H9 (cell line): ENCODE data around the gene DNAH1. TPM values are rescaled to one million over a fixed set of nuclear protein-coding genes. Genes with fewer than 3 reads are reported as not detected.

Source experiments
- DNase-seq: peaks from one replicate; pipeline ENCODE4 v3.0.0-alpha.2; 2017
- H2AFZ ChIP-seq: one replicate; pipeline ENCODE4 v1.6.1; 2013; ENCODE audit warnings: mild to moderate bottlenecking, low read length, control low read depth, moderate library complexity
- H2AK5ac ChIP-seq: 2 replicates; pipeline ENCODE4 v1.6.1; 2013; ENCODE audit warnings: low read length, control low read depth, mixed read lengths; ENCODE audit not compliant: insufficient read length
- H2BK120ac ChIP-seq: one replicate; pipeline ENCODE4 v1.6.1; 2013; ENCODE audit warnings: low read depth, mild to moderate bottlenecking, low read length, control low read depth, inconsistent platforms; ENCODE audit not compliant: poor library complexity, severe bottlenecking
- H2BK12ac ChIP-seq: 2 replicates; pipeline ENCODE4 v1.6.1; 2013; ENCODE audit warnings: low read length, control low read depth, mixed read lengths, low read depth; ENCODE audit not compliant: insufficient read length
- H2BK15ac ChIP-seq: 2 replicates; pipeline ENCODE4 v1.6.1; 2013; ENCODE audit warnings: low read depth, low read length, control low read depth
- H2BK20ac ChIP-seq: one replicate; pipeline ENCODE4 v1.6.1; 2013; ENCODE audit warnings: low read depth, mild to moderate bottlenecking, low read length, control low read depth, inconsistent platforms; ENCODE audit not compliant: poor library complexity, severe bottlenecking
- H2BK5ac ChIP-seq: 2 replicates; pipeline ENCODE4 v1.6.1; 2013; ENCODE audit warnings: low read length, control low read depth, mixed read lengths; ENCODE audit not compliant: insufficient read length
- H3K14ac ChIP-seq: 2 replicates; pipeline ENCODE4 v1.6.1; 2013; ENCODE audit warnings: low read length, control low read depth; ENCODE audit not compliant: insufficient read depth
- H3K18ac ChIP-seq: 2 replicates; pipeline ENCODE4 v1.6.1; 2013; ENCODE audit warnings: low read depth, mild to moderate bottlenecking, mixed read lengths, low read length, control low read depth; ENCODE audit not compliant: insufficient read length
- H3K23ac ChIP-seq: 2 replicates; pipeline ENCODE4 v1.6.1; 2013; ENCODE audit warnings: low read length, control low read depth, mixed read lengths, low read depth; ENCODE audit not compliant: insufficient read length
- H3K23me2 ChIP-seq: 2 replicates; pipeline ENCODE4 v1.6.1; 2013; ENCODE audit warnings: low read depth, mild to moderate bottlenecking, mixed read lengths, low read length, control low read depth; ENCODE audit not compliant: insufficient read length, poor library complexity, severe bottlenecking
- H3K27ac ChIP-seq: 2 replicates; pipeline ENCODE4 v1.5.1; 2013; ENCODE audit warnings: low read length, control low read depth, mixed read lengths, low read depth; ENCODE audit not compliant: insufficient read length
- H3K27me3 ChIP-seq: 2 replicates; pipeline ENCODE4 v1.6.1; 2013; ENCODE audit warnings: low read length, control low read depth, inconsistent platforms; ENCODE audit not compliant: insufficient read depth
- H3K4ac ChIP-seq: 2 replicates; pipeline ENCODE4 v1.6.1; 2013; ENCODE audit warnings: low read depth, mild to moderate bottlenecking, control low read depth, inconsistent platforms, low read length, moderate library complexity
- H3K4me1 ChIP-seq: 2 replicates; pipeline ENCODE4 v1.6.1; 2013; ENCODE audit warnings: low read length, control low read depth, inconsistent platforms; ENCODE audit not compliant: insufficient read depth
- H3K4me2 ChIP-seq: 2 replicates; pipeline ENCODE4 v1.6.1; 2013; ENCODE audit warnings: low read length, control low read depth, mixed read lengths; ENCODE audit not compliant: insufficient read length, insufficient read depth
- H3K56ac ChIP-seq: 2 replicates; pipeline ENCODE4 v1.6.1; 2013; ENCODE audit warnings: low read depth, mild to moderate bottlenecking, mixed read lengths, low read length, control low read depth; ENCODE audit not compliant: insufficient read length
- H3K79me1 ChIP-seq: 2 replicates; pipeline ENCODE4 v1.6.1; 2013; ENCODE audit warnings: low read depth, mild to moderate bottlenecking, moderate library complexity, low read length, control low read depth, inconsistent platforms; ENCODE audit not compliant: insufficient read depth, poor library complexity, severe bottlenecking
- H3K79me2 ChIP-seq: 2 replicates; pipeline ENCODE4 v1.6.1; 2013; ENCODE audit warnings: low read length, control low read depth, inconsistent platforms; ENCODE audit not compliant: insufficient read depth
- H3K9ac ChIP-seq: 2 replicates; pipeline ENCODE4 v1.6.1; 2013; ENCODE audit warnings: low read length, control low read depth, mixed read lengths; ENCODE audit not compliant: insufficient read length; ENCODE audit errors: extremely low read depth
- H3K9me3 ChIP-seq: one replicate; pipeline ENCODE4 v1.6.1; 2013; ENCODE audit warnings: low read depth, low read length, inconsistent platforms; ENCODE audit not compliant: control insufficient read depth
- H3T11ph ChIP-seq: one replicate; pipeline ENCODE4 v1.6.1; 2013; ENCODE audit warnings: mild to moderate bottlenecking, low read length, control low read depth, inconsistent platforms
- H4K20me1 ChIP-seq: one replicate; pipeline ENCODE4 v1.6.1; 2013; ENCODE audit not compliant: control insufficient read depth, insufficient read length, insufficient read depth
- H4K5ac ChIP-seq: 2 replicates; pipeline ENCODE4 v1.6.1; 2013; ENCODE audit warnings: low read depth, mild to moderate bottlenecking, mixed read lengths, low read length, control low read depth; ENCODE audit not compliant: insufficient read length
- H4K8ac ChIP-seq: replicated peaks from 2 replicates; pipeline ENCODE4 v1.6.1; 2013; ENCODE audit warnings: low read length, control low read depth, mixed read lengths, low read depth; ENCODE audit not compliant: insufficient read length
- H4K91ac ChIP-seq: 2 replicates; pipeline ENCODE4 v1.6.1; 2013; ENCODE audit warnings: low read depth, mild to moderate bottlenecking, moderate library complexity, mixed read lengths, low read length, control low read depth; ENCODE audit not compliant: insufficient read length
- H3K27ac Mint-ChIP-seq, 3 experiments: 2 replicates in 2 of 3; 3 replicates in 1 of 3; pipeline ENCODE4 v1.8.0; 2020 to 2021; ENCODE audit warnings: mixed read lengths in 3 of 3, mild to moderate bottlenecking in 1 of 3, moderate library complexity in 1 of 3
- H3K27me3 Mint-ChIP-seq: 2 replicates; pipeline ENCODE4 v1.8.0; 2021; ENCODE audit warnings: low read depth, mild to moderate bottlenecking, moderate library complexity, mixed read lengths
- H3K36me3 Mint-ChIP-seq, 3 experiments: 2 replicates in 2 of 3; 3 replicates in 1 of 3; pipeline ENCODE4 v1.8.0; 2020 to 2021; ENCODE audit warnings: low read depth in 3 of 3, mixed read lengths in 3 of 3; ENCODE audit not compliant: insufficient read depth in 1 of 3
- H3K4me1 Mint-ChIP-seq, 2 experiments: 2 replicates each; pipeline ENCODE4 v1.8.0; 2020; ENCODE audit warnings: mixed read lengths in 2 of 2
- H3K4me3 Mint-ChIP-seq, 2 experiments: 2 replicates in 1 of 2; 3 replicates in 1 of 2; pipeline ENCODE4 v1.8.0; 2020 to 2021; ENCODE audit warnings: mild to moderate bottlenecking in 2 of 2, mixed read lengths in 2 of 2, moderate library complexity in 1 of 2
- H3K9me3 Mint-ChIP-seq, 2 experiments: 2 replicates in 1 of 2; 3 replicates in 1 of 2; pipeline ENCODE4 v1.8.0; 2020; ENCODE audit warnings: mild to moderate bottlenecking in 2 of 2, mixed read lengths in 2 of 2, moderate library complexity in 1 of 2
- CTCF ChIP-seq: fragments of 200-600 bp; sonication (generic); conservative IDR thresholded peaks from 3 replicates; pipeline ENCODE4 v1.8.0; 2021; ENCODE audit warnings: antibody characterized with exemption, mild to moderate bottlenecking
- WGBS: extraction: QIAGEN DNeasy Blood & Tissue Kit; methylation state at CpG from one replicate; pipeline ENCODE4 v1.1.7; 2013; ENCODE audit warnings: missing lambda C conversion rate, low lambda C conversion rate, mixed read lengths; ENCODE audit not compliant: insufficient read length; ENCODE audit errors: extremely low coverage; 5-methylcytosine and 5-hydroxymethylcytosine counted together
- total RNA-seq: library from RNA; stranded (reverse); gene quantifications from 2 replicates; pipeline ENCODE4 v1.2.1, GENCODE V29; 2021

Gene DNAH1
- total RNA-seq, 1 experiment from 2014 or later: 2.0 TPM

GRCh38 chr3:52310861-52311575, 5.1 kb upstream of the DNAH1 start:
- Histone ChIP-seq H3K4ac (no peak overlapping the region), H3K18ac (no peak overlapping the region), H3K79me2 (no peaks in the 10 kb centered on the region), H4K20me1 (no peaks in the 10 kb centered on the region), H4K91ac (no peak overlapping the region), H2AFZ (no peak overlapping the region), H3K9me3 (no peaks in the 10 kb centered on the region), H4K8ac (no peak overlapping the region), H3K56ac (no peak overlapping the region), H3K23me2 (no peaks in the 10 kb centered on the region), H2BK5ac (no peak overlapping the region), H2BK20ac (no peak overlapping the region), H2AK5ac (no peak overlapping the region), H3K4me1 (no peaks in the 10 kb centered on the region), H3T11ph (no peak overlapping the region), H3K27ac (no peak overlapping the region), H3K27me3 (no peaks in the 10 kb centered on the region; the same call in 1 of the 2 replicates), H4K5ac (no peak overlapping the region), H3K14ac (no peak overlapping the region; the same call in 1 of the 2 replicates), H2BK12ac (no peak overlapping the region), H3K9ac (no peak overlapping the region), H2BK15ac (no peak overlapping the region), H2BK120ac (no peak overlapping the region), H3K23ac (no peak overlapping the region), H3K4me2 (no peak overlapping the region), H3K79me1 (no peaks in the 10 kb centered on the region)
- WGBS: no CpG with 5 or more reads among the region's 9 CpGs
- H3K27me3 Mint-ChIP-seq: peaks cover 28% of the 10 kb centered on the region
- no peaks in the 10 kb centered on the region for H3K9me3 Mint-ChIP-seq
- TF ChIP-seq CTCF: no peak
- DNase-seq: no peak
- no peaks in the 10 kb centered on the region; a peak in 1 of 7 replicates for H3K36me3 Mint-ChIP-seq
- no peak overlapping the region for H3K4me3 Mint-ChIP-seq
- peaks cover 0 to 5% of the 10 kb centered on the region in 2 experiments; a peak in 2 of 4 replicates for H3K4me1 Mint-ChIP-seq
- no peak overlapping the region for H3K27ac Mint-ChIP-seq
